A172 (cell line): Measurements from ENCODE around the gene BTBD9. TPM values are rescaled to one million over a fixed set of nuclear protein-coding genes. Genes with fewer than 3 reads are reported as not detected.

Source experiments
- DNase-seq: peaks from one replicate; pipeline ENCODE4 v3.0.0-alpha.2; 2015; ENCODE audit warnings: low spot score
- total RNA-seq: library from RNA; depleted of rRNA; stranded (reverse); fragments of >200 nt; shearing (Covaris generic); gene quantifications from 2 replicates; pipeline ENCODE4 v1.2.3, GENCODE V29; 2014

BTBD9 gene
- total RNA-seq, 1 experiment from 2014 or later, result 6.9 TPM

DNA sequence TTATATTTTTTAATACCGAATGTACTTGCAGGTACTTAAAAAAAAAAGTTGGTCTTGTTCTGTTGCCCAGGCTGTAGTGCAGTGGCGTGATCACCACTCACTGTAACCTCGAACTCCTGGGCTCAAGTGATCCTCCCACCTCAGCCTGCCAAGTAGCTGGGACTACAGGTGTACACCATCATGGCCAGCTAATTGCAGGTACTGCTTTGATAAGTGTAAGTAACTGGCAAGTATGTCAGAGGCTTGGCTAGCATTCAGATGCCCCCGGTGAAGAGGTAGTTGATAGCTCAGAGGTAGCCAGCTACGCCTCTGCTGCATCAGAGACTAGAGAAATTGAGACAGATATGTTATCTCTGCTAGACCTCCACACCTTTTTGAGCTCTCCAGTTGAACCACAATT, 40.5 kb downstream of the BTBD9 start:
- no peak for DNase-seq

DNA sequence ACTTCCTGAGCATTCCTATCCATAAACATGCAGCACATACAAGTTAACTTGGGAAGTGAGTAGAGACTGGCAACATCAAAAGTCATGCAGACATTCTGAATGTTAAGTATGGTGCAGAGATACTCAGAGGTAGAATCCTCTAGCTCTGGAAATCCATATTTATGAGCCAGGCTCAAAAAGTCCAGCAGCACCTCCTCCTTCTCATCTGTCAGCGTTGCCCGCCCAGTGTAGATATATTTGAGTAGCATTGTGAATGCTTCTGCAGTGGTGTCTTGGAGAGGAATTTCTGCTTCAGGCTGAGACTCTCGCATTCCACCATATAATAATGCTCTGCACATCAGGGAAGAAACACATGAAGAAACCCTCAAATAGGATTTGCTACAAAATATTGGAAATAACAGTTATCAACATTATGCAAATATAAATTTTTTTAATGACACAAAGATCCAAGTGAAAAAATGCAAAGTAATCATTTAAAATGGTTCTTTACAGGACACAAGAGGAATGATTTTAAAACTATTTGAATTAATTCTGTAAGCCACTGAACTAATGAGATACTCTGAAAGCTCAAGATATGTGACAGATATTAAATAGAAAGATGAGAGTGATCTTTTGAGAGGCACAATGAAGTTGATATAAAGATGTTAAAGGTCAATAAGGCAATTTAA, 45.6 kb downstream of the BTBD9 start:
- DNase-seq, result no peak

DNA sequence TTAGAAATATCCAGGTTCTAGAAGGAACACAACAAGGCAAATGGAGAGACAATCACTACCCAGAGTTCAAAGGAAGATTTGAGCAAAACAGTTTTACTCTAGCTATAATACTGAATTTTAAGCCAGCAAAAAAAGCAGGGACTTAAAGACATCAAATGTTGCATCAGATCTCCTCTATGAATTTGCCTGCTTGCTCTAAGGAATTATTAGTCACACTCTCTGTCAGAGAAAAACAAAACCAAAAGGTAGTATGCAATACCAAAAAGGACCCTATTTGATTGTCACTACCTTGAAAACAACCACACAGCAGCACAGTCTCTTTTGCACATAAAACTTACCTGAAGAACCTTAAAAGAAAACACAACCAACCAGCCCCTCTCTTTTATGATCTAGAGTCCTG, 46.3 kb downstream of the BTBD9 start:
- no peak for DNase-seq

DNA sequence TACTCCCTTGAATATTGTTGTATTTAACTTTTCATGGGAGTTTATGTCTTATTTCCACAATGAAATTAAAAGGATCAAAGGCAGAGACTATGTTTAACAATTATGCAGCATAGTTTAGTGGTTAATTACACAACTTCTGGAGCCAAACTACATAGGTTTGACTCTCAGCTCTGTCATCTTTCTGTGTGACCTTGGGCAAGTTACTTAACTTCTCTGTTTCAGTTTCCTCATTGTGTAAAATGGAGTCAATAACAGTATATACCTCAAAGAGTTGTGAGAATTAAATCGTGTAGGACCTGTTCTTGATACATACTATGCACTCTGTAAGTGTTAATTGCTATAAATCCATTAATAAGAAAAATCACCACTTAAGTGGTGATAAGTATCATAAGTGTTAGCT, 48.3 kb downstream of the BTBD9 start:
- no peak for DNase-seq

GRCh38 chr6:38589367-38589720, 50.4 kb downstream of the BTBD9 start:
- DNase-seq, result no peak

- DNase-seq, result no peak
Measured at GRCh38 chr6:38588631-38589366, 50.9 kb downstream of the BTBD9 start.

DNA sequence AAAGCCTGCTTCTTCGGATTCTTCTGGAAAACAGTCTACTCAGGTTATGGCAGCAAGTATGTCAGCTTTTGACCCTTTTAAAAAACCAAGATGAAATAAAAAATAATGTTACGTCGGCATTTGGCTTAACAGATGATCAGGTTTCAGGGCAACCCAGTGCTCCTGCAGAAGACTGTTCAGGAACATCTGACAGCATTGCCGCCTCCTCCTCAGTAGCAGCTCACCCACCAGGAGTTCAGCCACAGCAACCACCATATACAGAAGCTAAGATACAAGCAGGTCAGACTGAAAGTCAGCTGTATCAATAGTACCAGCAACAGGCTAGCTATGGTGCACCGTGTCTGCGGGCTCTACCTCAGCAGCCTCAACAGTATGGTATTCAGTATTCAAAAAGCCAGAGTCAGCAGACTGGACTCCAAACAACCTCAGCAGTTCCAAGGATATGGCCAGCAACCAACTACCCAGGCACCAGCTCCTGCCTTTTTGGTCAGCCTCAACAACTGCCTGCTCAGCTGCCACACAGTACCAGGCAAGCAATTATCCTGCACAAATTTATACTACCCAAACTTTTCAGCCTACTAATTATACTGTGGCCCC, 51.9 kb downstream of the BTBD9 start:
- no peak for DNase-seq

DNA sequence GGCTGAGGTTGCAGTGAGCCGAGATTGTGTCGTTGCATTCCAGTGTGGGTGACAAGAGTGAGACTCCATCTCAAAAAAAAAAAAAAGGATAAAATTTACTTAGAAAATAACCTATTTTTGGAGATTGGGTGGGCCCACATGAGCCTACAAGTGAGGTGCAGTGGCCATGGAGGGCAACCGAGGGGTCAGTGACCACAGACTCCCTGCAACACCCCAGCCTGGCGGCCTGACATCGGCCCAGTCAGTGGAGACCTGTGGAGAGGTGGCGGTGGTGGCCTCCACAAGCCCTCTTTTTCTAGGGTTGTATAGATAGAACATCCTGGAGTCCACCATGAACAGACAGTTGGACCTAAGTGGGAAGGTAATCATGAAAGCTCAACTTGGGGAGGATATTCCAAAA, 52.7 kb downstream of the BTBD9 start:
- no peak for DNase-seq

GRCh38 chr6:38584731-38585130, 55.0 kb downstream of the BTBD9 start:
- no peak for DNase-seq

- no peak for DNase-seq
Measured at GRCh38 chr6:38583523-38583922, 56.2 kb downstream of the BTBD9 start.

- no peak for DNase-seq
Measured at GRCh38 chr6:38580030-38580429, 59.7 kb downstream of the BTBD9 start.

- DNase-seq, result no peak
Measured at GRCh38 chr6:38579010-38579628, 60.6 kb downstream of the BTBD9 start.

GRCh38 chr6:38578075-38578474, 61.7 kb downstream of the BTBD9 start:
- DNase-seq, result no peak

GRCh38 chr6:38577492-38577891, 62.2 kb downstream of the BTBD9 start:
- no peak for DNase-seq

- no peak for DNase-seq
Measured at GRCh38 chr6:38573801-38574395, 65.8 kb downstream of the BTBD9 start.

DNA sequence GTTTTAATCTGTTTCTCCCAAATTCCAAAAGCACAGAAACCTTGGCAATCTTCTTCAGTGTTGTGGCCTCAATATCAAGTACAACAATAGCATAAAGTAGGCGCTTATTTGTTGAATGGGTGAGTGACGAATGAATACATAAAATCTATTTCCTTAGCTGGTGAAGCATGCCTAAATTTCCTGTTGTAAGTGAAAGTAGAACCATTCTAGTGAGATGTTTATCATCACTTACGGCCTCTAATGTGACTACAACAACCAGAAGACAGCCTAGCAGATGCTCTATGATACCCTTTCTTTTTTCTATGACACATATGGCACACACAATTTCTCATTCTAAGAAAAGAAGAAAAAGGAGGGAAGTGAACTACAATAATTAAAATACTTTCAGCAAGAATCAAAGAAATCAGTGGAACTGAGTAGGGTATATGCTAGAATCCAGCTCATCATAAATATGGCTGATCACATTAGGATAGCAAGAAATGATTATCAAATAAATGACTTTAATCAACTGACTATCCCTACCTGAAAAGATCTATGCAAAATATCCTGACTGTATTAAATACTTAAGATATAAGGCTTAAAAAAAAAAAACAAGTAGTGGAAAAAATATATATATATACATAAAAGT, 67.4 kb downstream of the BTBD9 start:
- DNase-seq, result no peak

DNA sequence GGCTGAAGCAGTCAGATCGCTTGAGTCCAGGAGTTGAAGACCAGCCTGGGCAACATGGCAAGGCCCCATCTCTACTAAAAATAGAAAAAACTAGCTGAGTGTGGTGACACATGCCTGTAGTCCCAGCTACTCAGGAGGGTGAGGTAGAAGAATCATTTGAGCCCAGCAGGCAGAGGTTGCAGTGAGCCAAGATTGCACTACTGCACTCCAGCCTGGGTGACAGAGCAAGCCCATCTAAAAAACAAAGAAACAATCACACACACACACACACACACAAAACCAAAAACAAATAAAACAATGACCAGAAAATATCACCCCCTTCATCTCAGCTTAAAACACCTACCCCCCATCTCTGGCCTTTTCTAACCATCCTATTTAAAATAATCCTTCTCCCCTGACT, 68.0 kb downstream of the BTBD9 start:
- DNase-seq, result no peak

- no peak for DNase-seq
Measured at GRCh38 chr6:38570750-38571149, 69.0 kb downstream of the BTBD9 start.

GRCh38 chr6:38567436-38567835, 72.3 kb downstream of the BTBD9 start:
- peak; percentile 41 for DNase-seq

DNA sequence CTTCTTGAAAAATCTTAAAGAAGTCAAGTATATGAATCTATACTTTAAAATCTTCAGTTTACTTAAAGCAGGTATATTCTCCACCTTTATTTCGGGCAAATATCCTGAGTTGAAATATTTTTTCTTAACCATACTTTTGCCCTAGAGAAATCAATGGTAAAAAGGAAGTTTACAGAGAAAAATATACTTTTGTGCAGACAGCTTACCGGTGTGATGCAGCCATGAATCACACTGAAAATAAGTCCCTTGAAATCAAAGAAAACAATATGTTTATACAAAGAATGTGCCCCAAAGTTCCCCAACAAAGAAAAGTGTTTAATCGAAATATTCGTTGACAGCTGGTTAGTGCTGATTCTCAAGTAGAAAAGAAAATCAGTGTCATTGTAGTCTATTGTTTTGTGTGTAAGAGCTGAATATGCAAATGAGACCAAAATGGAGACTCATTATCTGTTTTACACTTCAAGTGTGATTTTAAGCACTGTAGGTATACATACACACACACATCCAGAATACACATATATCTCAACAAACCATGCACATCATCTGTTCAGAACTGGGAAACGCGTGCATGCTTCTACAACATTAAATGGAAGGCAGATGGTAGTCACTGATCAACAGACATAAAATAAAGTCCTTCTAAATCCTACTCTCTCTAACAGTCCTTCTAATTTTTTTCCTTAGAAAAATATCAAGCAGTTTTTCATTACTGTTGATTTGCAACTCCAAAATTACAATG, 73.3 kb downstream of the BTBD9 start:
- no peak for DNase-seq

GRCh38 chr6:38564301-38564700, 75.4 kb downstream of the BTBD9 start:
- DNase-seq, result no peak
